GM12872 (cell line): Measurements from ENCODE around the gene ABTB2.

Experiments
- TF ChIP-seq, protein P1 (sequence below): IDR thresholded peaks from 3 replicates; pipeline ENCODE4 v1.5.1; 2011; ENCODE audit warnings: low read depth, mild to moderate bottlenecking, low read length, moderate library complexity; ENCODE audit not compliant: insufficient read depth

Gene ABTB2

DNA sequence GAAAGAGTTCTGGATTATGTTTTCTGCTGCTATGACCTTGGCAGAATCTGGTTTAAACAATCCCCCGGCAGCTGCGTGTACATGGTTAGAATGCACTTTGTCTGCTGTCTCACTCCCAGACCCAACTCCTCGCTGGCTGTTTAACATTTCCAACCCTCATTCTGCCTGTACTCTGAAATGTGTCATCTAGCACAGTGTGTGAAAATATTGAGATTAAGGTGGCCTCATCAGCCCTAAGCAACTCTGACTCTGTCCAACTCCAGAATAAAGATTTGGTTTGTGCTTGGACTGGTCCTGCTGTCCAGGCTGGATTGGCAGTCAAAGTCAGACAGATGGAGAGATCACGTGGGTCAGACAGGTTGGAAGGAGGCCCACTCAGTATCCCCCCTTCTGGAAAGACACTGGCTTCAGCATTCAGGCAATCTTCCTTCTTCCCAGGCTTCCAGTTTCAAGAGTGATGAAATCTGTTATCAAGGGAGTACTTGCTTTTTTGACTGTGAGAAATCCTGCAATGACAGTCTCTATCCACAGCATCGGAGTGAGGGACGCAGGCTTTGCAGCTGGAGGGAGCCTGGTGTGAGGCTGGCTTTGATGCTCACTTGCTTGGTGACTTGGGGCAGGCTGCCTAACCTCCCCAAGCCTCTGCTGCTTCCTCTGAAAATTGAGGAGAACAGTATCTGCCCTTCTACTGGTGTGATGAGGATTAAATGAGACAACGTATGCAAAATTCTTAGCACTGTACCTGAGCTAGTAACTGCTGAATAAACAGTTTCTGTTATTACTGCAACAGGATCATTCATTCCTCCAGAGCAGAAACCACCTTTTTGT lies 29.8 kb downstream of the ABTB2 start:
- TF ChIP-seq, protein P1, sequence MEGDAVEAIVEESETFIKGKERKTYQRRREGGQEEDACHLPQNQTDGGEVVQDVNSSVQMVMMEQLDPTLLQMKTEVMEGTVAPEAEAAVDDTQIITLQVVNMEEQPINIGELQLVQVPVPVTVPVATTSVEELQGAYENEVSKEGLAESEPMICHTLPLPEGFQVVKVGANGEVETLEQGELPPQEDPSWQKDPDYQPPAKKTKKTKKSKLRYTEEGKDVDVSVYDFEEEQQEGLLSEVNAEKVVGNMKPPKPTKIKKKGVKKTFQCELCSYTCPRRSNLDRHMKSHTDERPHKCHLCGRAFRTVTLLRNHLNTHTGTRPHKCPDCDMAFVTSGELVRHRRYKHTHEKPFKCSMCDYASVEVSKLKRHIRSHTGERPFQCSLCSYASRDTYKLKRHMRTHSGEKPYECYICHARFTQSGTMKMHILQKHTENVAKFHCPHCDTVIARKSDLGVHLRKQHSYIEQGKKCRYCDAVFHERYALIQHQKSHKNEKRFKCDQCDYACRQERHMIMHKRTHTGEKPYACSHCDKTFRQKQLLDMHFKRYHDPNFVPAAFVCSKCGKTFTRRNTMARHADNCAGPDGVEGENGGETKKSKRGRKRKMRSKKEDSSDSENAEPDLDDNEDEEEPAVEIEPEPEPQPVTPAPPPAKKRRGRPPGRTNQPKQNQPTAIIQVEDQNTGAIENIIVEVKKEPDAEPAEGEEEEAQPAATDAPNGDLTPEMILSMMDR, result no peak

DNA sequence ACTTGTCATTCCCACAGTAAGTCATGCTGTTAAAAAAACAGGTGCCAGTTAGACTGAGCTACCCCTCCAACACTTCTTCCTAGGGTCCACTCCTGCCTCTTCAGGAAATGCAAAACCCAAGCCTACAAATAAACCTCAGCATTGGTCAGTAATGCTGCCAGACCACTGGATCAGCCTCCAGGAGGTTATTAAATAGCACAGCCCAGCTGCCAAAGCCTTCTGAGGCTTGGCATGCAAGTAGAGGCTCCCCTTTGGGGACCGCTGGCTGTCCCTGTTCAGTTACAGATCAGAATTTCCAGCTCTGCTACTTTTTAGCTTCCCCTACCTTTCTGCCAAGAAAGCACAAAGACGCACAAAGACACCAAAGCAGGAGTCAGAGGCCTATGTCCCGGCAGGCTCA lies 33.3 kb downstream of the ABTB2 start:
- TF ChIP-seq, protein P1, result no peak

DNA sequence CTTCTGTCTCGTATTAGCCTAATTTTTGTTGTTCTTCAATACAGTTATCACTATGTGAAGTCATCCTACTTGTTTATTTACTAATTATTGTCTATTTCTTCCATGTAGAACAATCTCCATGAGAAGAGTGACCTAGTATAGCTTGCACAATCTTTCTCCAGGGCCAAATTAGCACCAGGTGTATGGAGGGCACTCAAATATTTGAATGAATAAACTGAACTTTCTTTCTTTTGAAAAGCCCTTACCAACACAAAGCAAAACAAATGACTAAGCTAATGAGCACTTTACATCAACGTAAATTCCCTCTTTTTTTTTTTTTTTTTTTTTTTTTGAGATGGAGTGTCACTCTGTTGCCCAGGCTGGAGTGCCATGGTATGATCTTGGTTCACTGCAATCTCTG lies 34.2 kb downstream of the ABTB2 start:
- TF ChIP-seq, protein P1, result no peak

DNA sequence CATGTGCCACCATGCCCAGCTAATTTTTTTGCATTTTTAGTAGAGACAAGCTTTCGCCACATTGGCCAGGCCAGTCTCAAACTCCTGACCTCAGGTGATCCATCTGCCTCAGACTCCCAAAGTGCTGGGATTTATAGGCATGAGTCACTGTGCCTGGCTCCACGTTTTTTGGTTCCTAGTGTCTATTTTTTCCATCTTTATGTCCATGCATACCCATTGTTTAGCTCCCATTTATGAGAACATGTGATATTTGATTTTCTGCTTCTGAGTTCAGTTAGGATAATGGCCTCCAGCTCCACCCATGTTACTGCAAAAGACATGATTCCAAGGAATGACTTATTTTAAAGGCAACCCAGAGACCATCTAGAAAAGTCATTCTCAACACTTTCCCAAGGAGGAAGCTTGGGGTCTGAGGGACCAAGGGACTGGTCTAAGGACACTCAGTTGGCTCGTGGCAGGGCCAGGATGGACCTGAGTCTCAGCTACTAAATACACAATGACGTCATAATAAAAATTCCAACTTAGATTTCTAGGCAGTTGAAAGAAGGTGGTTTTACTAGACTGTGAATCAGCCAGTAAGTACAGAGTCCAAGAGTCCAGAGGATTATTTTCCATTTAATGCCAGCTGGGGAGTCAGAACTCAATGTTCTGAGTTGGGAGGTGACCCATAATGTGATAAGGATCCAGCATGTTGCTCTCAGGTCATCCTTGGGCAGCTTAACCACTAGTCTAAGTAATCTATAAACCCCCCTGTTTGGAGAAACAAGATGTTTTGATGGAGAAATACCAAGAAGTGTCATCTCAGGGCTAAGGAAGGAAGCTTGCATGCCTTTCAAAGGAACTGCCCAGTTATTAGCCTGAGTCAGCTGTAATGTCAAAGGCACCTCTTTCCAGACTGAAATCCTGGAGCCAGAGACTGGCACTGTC lies 39.4 kb downstream of the ABTB2 start:
- TF ChIP-seq, protein P1, result no peak

DNA sequence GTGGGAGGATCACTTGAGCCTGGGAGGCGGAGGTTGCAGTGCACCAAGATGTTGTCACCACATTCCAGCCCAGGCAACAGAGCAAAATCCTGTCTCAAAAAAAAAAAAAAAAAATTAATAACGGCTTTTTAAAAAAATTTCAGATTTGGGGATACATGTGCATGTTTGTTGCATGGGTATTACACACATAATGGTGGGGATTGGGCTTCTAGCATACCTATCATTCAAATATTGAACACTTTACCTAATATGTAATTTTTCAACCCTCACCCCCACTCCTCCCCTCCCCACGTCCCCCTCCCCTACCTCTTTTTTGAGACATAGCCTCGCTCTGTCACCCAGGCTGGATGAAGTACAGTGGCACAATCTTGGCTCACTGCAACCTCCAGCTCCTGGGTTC lies 40.1 kb downstream of the ABTB2 start:
- TF ChIP-seq, protein P1, result no peak

DNA sequence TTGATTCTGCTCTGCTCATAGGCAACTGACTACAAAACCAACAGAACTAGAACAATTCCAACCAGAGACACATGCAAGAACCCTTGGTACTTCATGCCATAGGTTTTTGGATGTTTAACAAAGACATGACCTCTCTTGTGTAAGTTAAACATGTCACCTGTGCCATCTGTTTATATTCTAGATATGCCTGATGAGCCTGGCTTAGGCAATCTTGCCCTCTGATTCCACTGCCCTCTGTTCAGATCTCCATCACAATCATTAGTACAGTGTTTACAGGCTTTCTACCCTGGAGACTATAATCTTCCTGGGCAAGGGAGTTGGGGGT lies 40.8 kb downstream of the ABTB2 start:
- TF ChIP-seq, protein P1, result no peak

DNA sequence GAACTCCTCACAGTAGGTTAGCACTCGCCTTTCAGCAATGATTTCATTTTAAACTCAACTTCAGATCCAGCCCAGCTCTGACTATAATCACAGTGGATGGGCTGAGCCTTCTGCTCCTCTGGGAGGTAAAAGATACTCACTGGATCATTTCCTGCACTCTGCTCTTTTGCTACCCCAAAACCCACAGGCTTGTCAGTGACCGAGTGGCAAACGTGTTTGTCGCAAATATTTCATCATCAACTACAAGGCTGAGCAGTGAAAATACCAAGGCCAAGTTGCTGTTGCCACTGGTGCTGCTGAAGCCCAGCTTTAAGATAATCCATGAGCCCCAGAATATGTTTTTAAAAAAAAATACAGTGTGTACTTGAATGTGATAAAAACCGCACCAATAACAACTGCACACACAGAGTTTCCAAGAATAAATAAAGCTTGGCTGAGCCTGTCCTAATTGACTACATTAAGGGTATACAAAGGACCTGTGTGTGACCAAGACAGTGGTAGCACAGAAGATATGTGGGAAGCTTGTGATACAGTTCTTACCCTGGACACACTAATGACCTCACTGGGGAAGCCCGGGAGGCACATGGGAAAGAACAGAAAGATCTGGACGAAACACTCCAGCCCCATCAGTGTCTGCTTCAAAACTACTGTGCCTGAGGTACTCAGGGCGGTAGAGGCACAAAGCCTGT lies 41.3 kb downstream of the ABTB2 start:
- TF ChIP-seq, protein P1, result no peak
